HG03442 (cell line): ENCODE data around the gene OR6K6.

ENCODE experiments used
- ATAC-seq: cut with Tn5 transposase; IDR thresholded peaks from one replicate; pipeline ENCODE4 v1.9.1; 2021; ENCODE audit warnings: mild to moderate bottlenecking, moderate library complexity; ENCODE audit not compliant: unreplicated experiment

The OR6K6 gene

GRCh38 chr1:158800526-158800925, 46.0 kb downstream of the OR6K6 start:
- ATAC-seq, result no peak

- no peak for ATAC-seq
Measured at GRCh38 chr1:158801396-158801795, 46.9 kb downstream of the OR6K6 start.

- ATAC-seq, result no peak
Measured at GRCh38 chr1:158803678-158804077, 49.2 kb downstream of the OR6K6 start.
